Measurements from ENCODE around the gene TCEAL9.

DNA sequence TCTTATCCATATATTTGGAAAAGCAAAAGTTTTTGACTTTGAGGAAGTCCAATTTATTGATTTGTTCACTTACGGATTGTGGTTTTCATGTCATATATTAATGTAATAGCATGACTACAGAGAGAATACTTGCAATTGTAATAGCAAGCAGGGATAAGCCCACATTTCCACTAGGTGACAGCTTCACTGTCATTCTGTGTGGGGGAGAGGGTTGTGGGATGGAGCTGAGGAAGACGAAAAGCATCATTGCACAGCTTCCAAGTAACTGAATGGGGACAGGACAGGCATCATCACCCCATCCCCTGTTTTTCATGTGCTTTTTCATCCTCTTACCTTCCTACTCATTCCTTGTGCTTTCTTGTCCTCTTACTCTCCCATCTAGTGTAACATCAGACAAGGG, 51.5 kb downstream of the TCEAL9 start:
- no peak for TF ChIP-seq CTCF (conservative IDR thresholded peaks at IDR 0.05; ENCODE audit: low read length)
- TF ChIP-seq EZH2phosphoT487 (IDR thresholded peaks at IDR 0.05; ENCODE audit: borderline replicate concordance), result no peak

Data from Loucy (cell line).